H9 (cell line): ENCODE results near the gene TTC9C. TPM values are rescaled to one million over a fixed set of nuclear protein-coding genes. Genes with fewer than 3 reads are reported as not detected.
"Not testable (repeated sequence)": the region's sequence is repeated elsewhere in the genome, so short reads cannot be mapped to it uniquely, and the experiment has no call there.

Experiments used
- DNase-seq: peaks from one replicate; pipeline ENCODE4 v3.0.0-alpha.2; 2017
- H2AFZ ChIP-seq: one replicate; pipeline ENCODE4 v1.6.1; 2013; ENCODE audit warnings: mild to moderate bottlenecking, low read length, control low read depth, moderate library complexity
- H2AK5ac ChIP-seq: 2 replicates; pipeline ENCODE4 v1.6.1; 2013; ENCODE audit warnings: low read length, control low read depth, mixed read lengths; ENCODE audit not compliant: insufficient read length
- H2BK120ac ChIP-seq: one replicate; pipeline ENCODE4 v1.6.1; 2013; ENCODE audit warnings: low read depth, mild to moderate bottlenecking, low read length, control low read depth, inconsistent platforms; ENCODE audit not compliant: poor library complexity, severe bottlenecking
- H2BK12ac ChIP-seq: 2 replicates; pipeline ENCODE4 v1.6.1; 2013; ENCODE audit warnings: low read length, control low read depth, mixed read lengths, low read depth; ENCODE audit not compliant: insufficient read length
- H2BK15ac ChIP-seq: 2 replicates; pipeline ENCODE4 v1.6.1; 2013; ENCODE audit warnings: low read depth, low read length, control low read depth
- H2BK20ac ChIP-seq: one replicate; pipeline ENCODE4 v1.6.1; 2013; ENCODE audit warnings: low read depth, mild to moderate bottlenecking, low read length, control low read depth, inconsistent platforms; ENCODE audit not compliant: poor library complexity, severe bottlenecking
- H2BK5ac ChIP-seq: 2 replicates; pipeline ENCODE4 v1.6.1; 2013; ENCODE audit warnings: low read length, control low read depth, mixed read lengths; ENCODE audit not compliant: insufficient read length
- H3K14ac ChIP-seq: 2 replicates; pipeline ENCODE4 v1.6.1; 2013; ENCODE audit warnings: low read length, control low read depth; ENCODE audit not compliant: insufficient read depth
- H3K18ac ChIP-seq: 2 replicates; pipeline ENCODE4 v1.6.1; 2013; ENCODE audit warnings: low read depth, mild to moderate bottlenecking, mixed read lengths, low read length, control low read depth; ENCODE audit not compliant: insufficient read length
- H3K23ac ChIP-seq: 2 replicates; pipeline ENCODE4 v1.6.1; 2013; ENCODE audit warnings: low read length, control low read depth, mixed read lengths, low read depth; ENCODE audit not compliant: insufficient read length
- H3K23me2 ChIP-seq: 2 replicates; pipeline ENCODE4 v1.6.1; 2013; ENCODE audit warnings: low read depth, mild to moderate bottlenecking, mixed read lengths, low read length, control low read depth; ENCODE audit not compliant: insufficient read length, poor library complexity, severe bottlenecking
- H3K27ac ChIP-seq: 2 replicates; pipeline ENCODE4 v1.5.1; 2013; ENCODE audit warnings: low read length, control low read depth, mixed read lengths, low read depth; ENCODE audit not compliant: insufficient read length
- H3K27me3 ChIP-seq: 2 replicates; pipeline ENCODE4 v1.6.1; 2013; ENCODE audit warnings: low read length, control low read depth, inconsistent platforms; ENCODE audit not compliant: insufficient read depth
- H3K4ac ChIP-seq: 2 replicates; pipeline ENCODE4 v1.6.1; 2013; ENCODE audit warnings: low read depth, mild to moderate bottlenecking, control low read depth, inconsistent platforms, low read length, moderate library complexity
- H3K4me1 ChIP-seq: 2 replicates; pipeline ENCODE4 v1.6.1; 2013; ENCODE audit warnings: low read length, control low read depth, inconsistent platforms; ENCODE audit not compliant: insufficient read depth
- H3K4me2 ChIP-seq: 2 replicates; pipeline ENCODE4 v1.6.1; 2013; ENCODE audit warnings: low read length, control low read depth, mixed read lengths; ENCODE audit not compliant: insufficient read length, insufficient read depth
- H3K56ac ChIP-seq: 2 replicates; pipeline ENCODE4 v1.6.1; 2013; ENCODE audit warnings: low read depth, mild to moderate bottlenecking, mixed read lengths, low read length, control low read depth; ENCODE audit not compliant: insufficient read length
- H3K79me1 ChIP-seq: 2 replicates; pipeline ENCODE4 v1.6.1; 2013; ENCODE audit warnings: low read depth, mild to moderate bottlenecking, moderate library complexity, low read length, control low read depth, inconsistent platforms; ENCODE audit not compliant: insufficient read depth, poor library complexity, severe bottlenecking
- H3K79me2 ChIP-seq: 2 replicates; pipeline ENCODE4 v1.6.1; 2013; ENCODE audit warnings: low read length, control low read depth, inconsistent platforms; ENCODE audit not compliant: insufficient read depth
- H3K9ac ChIP-seq: 2 replicates; pipeline ENCODE4 v1.6.1; 2013; ENCODE audit warnings: low read length, control low read depth, mixed read lengths; ENCODE audit not compliant: insufficient read length; ENCODE audit errors: extremely low read depth
- H3K9me3 ChIP-seq: one replicate; pipeline ENCODE4 v1.6.1; 2013; ENCODE audit warnings: low read depth, low read length, inconsistent platforms; ENCODE audit not compliant: control insufficient read depth
- H3T11ph ChIP-seq: one replicate; pipeline ENCODE4 v1.6.1; 2013; ENCODE audit warnings: mild to moderate bottlenecking, low read length, control low read depth, inconsistent platforms
- H4K20me1 ChIP-seq: one replicate; pipeline ENCODE4 v1.6.1; 2013; ENCODE audit not compliant: control insufficient read depth, insufficient read length, insufficient read depth
- H4K5ac ChIP-seq: 2 replicates; pipeline ENCODE4 v1.6.1; 2013; ENCODE audit warnings: low read depth, mild to moderate bottlenecking, mixed read lengths, low read length, control low read depth; ENCODE audit not compliant: insufficient read length
- H4K8ac ChIP-seq: replicated peaks from 2 replicates; pipeline ENCODE4 v1.6.1; 2013; ENCODE audit warnings: low read length, control low read depth, mixed read lengths, low read depth; ENCODE audit not compliant: insufficient read length
- H4K91ac ChIP-seq: 2 replicates; pipeline ENCODE4 v1.6.1; 2013; ENCODE audit warnings: low read depth, mild to moderate bottlenecking, moderate library complexity, mixed read lengths, low read length, control low read depth; ENCODE audit not compliant: insufficient read length
- H3K27ac Mint-ChIP-seq, 3 experiments: 2 replicates in 2 of 3; 3 replicates in 1 of 3; pipeline ENCODE4 v1.8.0; 2020 to 2021; ENCODE audit warnings: mixed read lengths in 3 of 3, mild to moderate bottlenecking in 1 of 3, moderate library complexity in 1 of 3
- H3K27me3 Mint-ChIP-seq: 2 replicates; pipeline ENCODE4 v1.8.0; 2021; ENCODE audit warnings: low read depth, mild to moderate bottlenecking, moderate library complexity, mixed read lengths
- H3K36me3 Mint-ChIP-seq, 3 experiments: 2 replicates in 2 of 3; 3 replicates in 1 of 3; pipeline ENCODE4 v1.8.0; 2020 to 2021; ENCODE audit warnings: low read depth in 3 of 3, mixed read lengths in 3 of 3; ENCODE audit not compliant: insufficient read depth in 1 of 3
- H3K4me1 Mint-ChIP-seq, 2 experiments: 2 replicates each; pipeline ENCODE4 v1.8.0; 2020; ENCODE audit warnings: mixed read lengths in 2 of 2
- H3K4me3 Mint-ChIP-seq, 2 experiments: 2 replicates in 1 of 2; 3 replicates in 1 of 2; pipeline ENCODE4 v1.8.0; 2020 to 2021; ENCODE audit warnings: mild to moderate bottlenecking in 2 of 2, mixed read lengths in 2 of 2, moderate library complexity in 1 of 2
- H3K9me3 Mint-ChIP-seq, 2 experiments: 2 replicates in 1 of 2; 3 replicates in 1 of 2; pipeline ENCODE4 v1.8.0; 2020; ENCODE audit warnings: mild to moderate bottlenecking in 2 of 2, mixed read lengths in 2 of 2, moderate library complexity in 1 of 2
- WGBS: extraction: QIAGEN DNeasy Blood & Tissue Kit; methylation state at CpG from one replicate; pipeline ENCODE4 v1.1.7; 2013; ENCODE audit warnings: missing lambda C conversion rate, low lambda C conversion rate, mixed read lengths; ENCODE audit not compliant: insufficient read length; ENCODE audit errors: extremely low coverage; 5-methylcytosine and 5-hydroxymethylcytosine counted together
- total RNA-seq: library from RNA; stranded (reverse); gene quantifications from 2 replicates; pipeline ENCODE4 v1.2.1, GENCODE V29; 2021
- TF ChIP-seq, protein P1 (sequence below): fragments of 200-600 bp; sonication (generic); conservative IDR thresholded peaks from 3 replicates; pipeline ENCODE4 v1.8.0; 2021; ENCODE audit warnings: antibody characterized with exemption, mild to moderate bottlenecking

Gene TTC9C
- total RNA-seq, 1 experiment from 2014 or later = 33.4 TPM

DNA sequence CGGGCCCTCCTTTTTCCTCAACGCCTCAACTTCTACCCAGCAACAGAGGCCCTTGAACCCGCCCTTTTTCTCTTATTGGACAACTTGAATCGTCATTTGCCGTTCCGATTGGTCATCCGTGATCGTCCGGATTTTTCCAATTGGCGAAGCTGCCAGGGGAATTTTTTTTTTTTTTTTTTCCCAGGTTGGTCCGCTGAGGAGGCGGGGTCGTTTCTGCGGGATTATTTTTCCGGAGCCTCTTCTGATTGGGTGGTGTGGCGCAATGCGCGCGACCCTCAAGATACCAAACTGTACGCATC lies 465 bp upstream of the TTC9C start:
- no peak overlapping the region for H2AFZ ChIP-seq
- peaks cover 20 to 27% of the 10 kb centered on the region in 2 experiments for H3K4me1 Mint-ChIP-seq
- H3T11ph ChIP-seq = no peak overlapping the region
- peaks cover 6% of the 10 kb centered on the region for H3K79me1 ChIP-seq
- H2BK120ac ChIP-seq = no peak overlapping the region
- H4K5ac ChIP-seq = no peak overlapping the region
- no peak overlapping the region for H2AK5ac ChIP-seq
- H3K14ac ChIP-seq = no peak overlapping the region
- H2BK15ac ChIP-seq = no peak overlapping the region
- H3K27me3 Mint-ChIP-seq = no peaks in the 10 kb centered on the region
- peak overlapping the region; percentile 96 for H3K27ac ChIP-seq
- peak overlapping the region; percentile 89 to 95 for H3K4me3 Mint-ChIP-seq
- no peaks in the 10 kb centered on the region for H3K9me3 Mint-ChIP-seq
- peak overlapping the region; percentile 93 for H3K9ac ChIP-seq
- H3K79me2 ChIP-seq = peaks cover 30% of the 10 kb centered on the region
- H3K4me1 ChIP-seq = no peaks in the 10 kb centered on the region
- H3K27ac Mint-ChIP-seq = peak overlapping the region; percentile 99 to 100 (median 100)
- H3K56ac ChIP-seq = no peak overlapping the region
- peaks cover 25% of the 10 kb centered on the region for H3K23me2 ChIP-seq
- H3K4ac ChIP-seq = no peak overlapping the region
- no peak overlapping the region for H4K91ac ChIP-seq
- no peak overlapping the region for H3K23ac ChIP-seq
- no peaks in the 10 kb centered on the region for H3K9me3 ChIP-seq
- no peak overlapping the region for H4K8ac ChIP-seq
- peak; percentile 93 for DNase-seq
- H2BK20ac ChIP-seq = no peak overlapping the region
- no peaks in the 10 kb centered on the region for H4K20me1 ChIP-seq
- H3K18ac ChIP-seq = peak overlapping the region; percentile 45
- no peak overlapping the region for H2BK12ac ChIP-seq
- H2BK5ac ChIP-seq = no peak overlapping the region
- peaks cover 20 to 43% (median 35%) of the 10 kb centered on the region in 3 experiments for H3K36me3 Mint-ChIP-seq
- WGBS = no CpG with 5 or more reads among the region's 20 CpGs
- H3K27me3 ChIP-seq = no peaks in the 10 kb centered on the region
- TF ChIP-seq, protein P1, sequence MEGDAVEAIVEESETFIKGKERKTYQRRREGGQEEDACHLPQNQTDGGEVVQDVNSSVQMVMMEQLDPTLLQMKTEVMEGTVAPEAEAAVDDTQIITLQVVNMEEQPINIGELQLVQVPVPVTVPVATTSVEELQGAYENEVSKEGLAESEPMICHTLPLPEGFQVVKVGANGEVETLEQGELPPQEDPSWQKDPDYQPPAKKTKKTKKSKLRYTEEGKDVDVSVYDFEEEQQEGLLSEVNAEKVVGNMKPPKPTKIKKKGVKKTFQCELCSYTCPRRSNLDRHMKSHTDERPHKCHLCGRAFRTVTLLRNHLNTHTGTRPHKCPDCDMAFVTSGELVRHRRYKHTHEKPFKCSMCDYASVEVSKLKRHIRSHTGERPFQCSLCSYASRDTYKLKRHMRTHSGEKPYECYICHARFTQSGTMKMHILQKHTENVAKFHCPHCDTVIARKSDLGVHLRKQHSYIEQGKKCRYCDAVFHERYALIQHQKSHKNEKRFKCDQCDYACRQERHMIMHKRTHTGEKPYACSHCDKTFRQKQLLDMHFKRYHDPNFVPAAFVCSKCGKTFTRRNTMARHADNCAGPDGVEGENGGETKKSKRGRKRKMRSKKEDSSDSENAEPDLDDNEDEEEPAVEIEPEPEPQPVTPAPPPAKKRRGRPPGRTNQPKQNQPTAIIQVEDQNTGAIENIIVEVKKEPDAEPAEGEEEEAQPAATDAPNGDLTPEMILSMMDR = no peak
- H3K4me2 ChIP-seq = peak overlapping the region; percentile 99

DNA sequence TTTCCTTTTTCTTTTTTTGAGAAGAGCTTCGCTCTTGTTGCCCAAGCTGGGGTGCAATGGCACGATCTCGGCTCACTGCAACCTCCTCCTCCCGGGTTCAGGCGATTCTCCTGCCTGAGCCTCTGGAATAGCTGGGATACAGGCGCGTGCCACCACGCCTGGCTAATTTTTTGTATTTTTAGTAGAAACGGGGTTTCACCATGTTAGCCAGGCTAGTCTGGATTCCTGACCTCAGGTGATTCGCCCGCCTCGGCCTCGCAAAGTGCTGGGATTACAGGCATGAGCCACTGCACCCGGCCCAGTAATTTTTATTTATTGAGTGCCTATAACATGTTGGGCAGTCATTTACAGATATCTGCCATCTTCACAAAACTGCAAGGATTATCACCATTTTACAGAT lies 1.8 kb downstream of the TTC9C start:
- H2AK5ac ChIP-seq, H3K18ac ChIP-seq, H3K9me3 ChIP-seq, H3K9me3 Mint-ChIP-seq, H3K9ac ChIP-seq, H2BK15ac ChIP-seq, H3K4ac ChIP-seq, H2BK12ac ChIP-seq, H3K23ac ChIP-seq, DNase-seq, H3K27ac Mint-ChIP-seq, H3K56ac ChIP-seq, H3K27me3 ChIP-seq, H4K8ac ChIP-seq, H3K14ac ChIP-seq, H3K27ac ChIP-seq, H3T11ph ChIP-seq, H4K20me1 ChIP-seq, H4K91ac ChIP-seq, H3K27me3 Mint-ChIP-seq, H2BK5ac ChIP-seq, H3K4me2 ChIP-seq, H3K79me1 ChIP-seq, H4K5ac ChIP-seq, H3K4me1 ChIP-seq, H2BK20ac ChIP-seq, H2AFZ ChIP-seq, H2BK120ac ChIP-seq: not testable (repeated sequence)
- H3K36me3 Mint-ChIP-seq = peaks cover 13 to 35% (median 26%) of the 10 kb centered on the region in 3 experiments
- peak overlapping the region; percentile 89 to 95 for H3K4me3 Mint-ChIP-seq
- no CpG with 5 or more reads among the region's 14 CpGs for WGBS
- peaks cover 23% of the 10 kb centered on the region for H3K79me2 ChIP-seq
- peaks cover 12 to 17% of the 10 kb centered on the region in 2 experiments for H3K4me1 Mint-ChIP-seq
- H3K23me2 ChIP-seq = peaks cover 25% of the 10 kb centered on the region
